ENCODE measurements around the gene MARCHF6. TPM values are rescaled to one million over a fixed set of nuclear protein-coding genes. Genes with fewer than 3 reads are reported as not detected.
"Not testable (repeated sequence)": the region's sequence is repeated elsewhere in the genome, so short reads cannot be mapped to it uniquely, and the experiment has no call there.

The MARCHF6 gene
- polyA plus RNA-seq, 1 of the 3 experiments (the other 2 are of a cell fraction), result 52.4 TPM

DNA sequence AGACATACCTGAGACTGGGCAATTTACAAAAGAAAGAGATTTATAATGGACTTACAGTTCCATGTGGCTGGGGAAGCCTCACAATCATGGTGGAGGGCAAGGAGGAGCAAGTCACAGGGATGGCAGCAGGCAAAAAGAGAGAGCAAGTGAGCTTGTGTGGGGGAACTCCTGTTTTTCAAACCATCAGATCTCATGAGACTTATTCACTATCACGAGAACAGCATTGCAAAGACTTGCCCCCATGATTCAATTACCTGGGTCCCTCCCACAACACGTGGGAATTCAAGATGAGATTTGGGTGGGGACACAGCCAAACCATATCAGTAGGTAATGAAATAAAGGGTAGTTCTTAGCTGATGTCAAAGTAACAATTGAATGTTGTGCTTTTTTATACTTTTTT lies 17.9 kb downstream of the MARCHF6 start:
- H2AFZ ChIP-seq (ENCODE audit: low read depth); H3F3A ChIP-seq (replicated peaks; ENCODE audit: insufficient read depth); DNase-seq; H3K4me2 ChIP-seq; H3K36me3 ChIP-seq (replicated peaks in 1 of 2; ENCODE audit: control insufficient read depth in 1 of 2, insufficient read depth in 2 of 2, low read length in 1 of 2); H3K27ac ChIP-seq (ENCODE audit: low read depth in 2 of 2, low read length in 1 of 2); H3K9me3 ChIP-seq; H3K9me2 ChIP-seq; H3K4me3 ChIP-seq (ENCODE audit: low read depth in 2 of 2, low read length in 1 of 2); POLR2A ChIA-PET; H3K27me3 ChIP-seq (ENCODE audit: insufficient read depth); H3K9ac ChIP-seq: not testable (repeated sequence)
- peaks cover 95% of the 10 kb centered on the region for H4K20me1 ChIP-seq (ENCODE audit: insufficient read depth)
- WGBS (ENCODE audit: low lambda C conversion rate), result 81% methylated on average over 2 of the region's 2 CpGs
- H3K4me1 ChIP-seq (ENCODE audit: control insufficient read depth in 1 of 2, insufficient read depth in 2 of 2, low read depth in 1 of 2, low read length in 1 of 2), result peaks cover 14 to 18% of the 10 kb centered on the region in 2 experiments; a peak in 3 of 4 replicates
- peaks cover 97% of the 10 kb centered on the region for H3K79me2 ChIP-seq (ENCODE audit: insufficient read depth)
- CTCF ChIA-PET, result interaction anchor here (0.9 kb wide), 1 partner anchor 14 kb away, joined by 3 read pairs; no protein-coding TSS in a partner anchor

DNA sequence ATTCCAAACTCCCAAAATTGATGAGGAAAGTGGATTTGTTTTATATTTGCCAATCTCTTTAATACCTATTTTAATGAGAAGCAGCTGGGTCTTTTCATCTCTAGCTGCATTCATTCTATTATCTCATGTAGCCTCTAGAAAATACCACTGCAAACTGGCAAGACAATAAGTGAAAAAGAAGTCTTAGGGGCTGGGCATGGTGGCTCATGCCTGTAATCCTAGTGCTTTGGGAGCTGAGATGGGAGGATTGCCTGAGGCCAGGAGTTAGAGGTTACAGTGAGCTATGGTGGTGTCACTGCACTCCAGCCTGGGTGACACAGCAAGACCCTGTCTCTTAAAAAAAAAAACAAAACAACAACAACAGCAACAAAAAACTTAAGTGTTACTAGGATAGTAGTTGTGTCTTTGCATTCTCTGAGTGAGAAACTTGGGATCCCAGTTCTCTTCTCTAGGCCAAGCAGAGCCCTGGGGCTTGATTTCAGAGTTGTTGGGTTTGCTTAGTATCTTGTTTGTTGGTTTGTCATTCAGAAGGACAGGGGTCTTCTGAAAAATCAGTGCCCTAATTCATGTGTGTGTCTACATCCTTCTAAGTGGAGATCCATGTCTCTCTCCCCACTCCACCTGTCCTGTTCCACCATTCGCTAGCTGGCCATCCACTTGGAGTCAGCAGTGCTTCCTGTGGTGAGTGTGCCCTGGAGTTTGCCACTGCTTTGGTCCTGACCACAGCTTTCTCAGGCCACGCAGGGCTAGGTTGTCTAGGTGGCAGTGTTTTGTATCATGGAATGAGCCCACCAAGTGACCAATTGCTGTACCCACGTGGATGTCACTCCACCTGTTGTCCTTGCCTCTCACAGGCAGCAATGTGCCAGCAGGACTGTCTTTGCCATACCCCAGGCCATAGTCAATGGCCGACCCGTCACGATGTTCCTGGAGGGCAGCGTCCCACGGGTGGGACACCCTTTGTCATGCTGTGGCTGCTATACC lies 19.5 kb downstream of the MARCHF6 start:
- H3K9me3 ChIP-seq, result no peaks in the 10 kb centered on the region
- no peak overlapping the region for H3K9ac ChIP-seq
- CTCF ChIA-PET, result no interaction called here
- no peak overlapping the region; a peak in 1 of 4 replicates for H3K27ac ChIP-seq (ENCODE audit: low read depth in 2 of 2, low read length in 1 of 2)
- H3K4me1 ChIP-seq (ENCODE audit: control insufficient read depth in 1 of 2, insufficient read depth in 2 of 2, low read depth in 1 of 2, low read length in 1 of 2), result peaks cover 6 to 14% of the 10 kb centered on the region in 2 experiments; a peak in 3 of 4 replicates
- POLR2A ChIA-PET, result no interaction called here
- peaks cover 95% of the 10 kb centered on the region for H4K20me1 ChIP-seq (ENCODE audit: insufficient read depth)
- H3K27me3 ChIP-seq (ENCODE audit: insufficient read depth), result no peaks in the 10 kb centered on the region
- H3K79me2 ChIP-seq (ENCODE audit: insufficient read depth), result peaks cover 97% of the 10 kb centered on the region
- peaks cover 0 to 5% of the 10 kb centered on the region in 2 experiments for H3K36me3 ChIP-seq (replicated peaks in 1 of 2; ENCODE audit: control insufficient read depth in 1 of 2, insufficient read depth in 2 of 2, low read length in 1 of 2)
- no peak overlapping the region for H2AFZ ChIP-seq (ENCODE audit: low read depth)
- 98% methylated on average over 7 of the region's 8 CpGs for WGBS (ENCODE audit: low lambda C conversion rate)
- no peak overlapping the region for H3K4me2 ChIP-seq
- H3K9me2 ChIP-seq, result no peaks in the 10 kb centered on the region
- peaks cover 7% of the 10 kb centered on the region for H3F3A ChIP-seq (replicated peaks; ENCODE audit: insufficient read depth)
- TF ChIP-seq, protein P1, sequence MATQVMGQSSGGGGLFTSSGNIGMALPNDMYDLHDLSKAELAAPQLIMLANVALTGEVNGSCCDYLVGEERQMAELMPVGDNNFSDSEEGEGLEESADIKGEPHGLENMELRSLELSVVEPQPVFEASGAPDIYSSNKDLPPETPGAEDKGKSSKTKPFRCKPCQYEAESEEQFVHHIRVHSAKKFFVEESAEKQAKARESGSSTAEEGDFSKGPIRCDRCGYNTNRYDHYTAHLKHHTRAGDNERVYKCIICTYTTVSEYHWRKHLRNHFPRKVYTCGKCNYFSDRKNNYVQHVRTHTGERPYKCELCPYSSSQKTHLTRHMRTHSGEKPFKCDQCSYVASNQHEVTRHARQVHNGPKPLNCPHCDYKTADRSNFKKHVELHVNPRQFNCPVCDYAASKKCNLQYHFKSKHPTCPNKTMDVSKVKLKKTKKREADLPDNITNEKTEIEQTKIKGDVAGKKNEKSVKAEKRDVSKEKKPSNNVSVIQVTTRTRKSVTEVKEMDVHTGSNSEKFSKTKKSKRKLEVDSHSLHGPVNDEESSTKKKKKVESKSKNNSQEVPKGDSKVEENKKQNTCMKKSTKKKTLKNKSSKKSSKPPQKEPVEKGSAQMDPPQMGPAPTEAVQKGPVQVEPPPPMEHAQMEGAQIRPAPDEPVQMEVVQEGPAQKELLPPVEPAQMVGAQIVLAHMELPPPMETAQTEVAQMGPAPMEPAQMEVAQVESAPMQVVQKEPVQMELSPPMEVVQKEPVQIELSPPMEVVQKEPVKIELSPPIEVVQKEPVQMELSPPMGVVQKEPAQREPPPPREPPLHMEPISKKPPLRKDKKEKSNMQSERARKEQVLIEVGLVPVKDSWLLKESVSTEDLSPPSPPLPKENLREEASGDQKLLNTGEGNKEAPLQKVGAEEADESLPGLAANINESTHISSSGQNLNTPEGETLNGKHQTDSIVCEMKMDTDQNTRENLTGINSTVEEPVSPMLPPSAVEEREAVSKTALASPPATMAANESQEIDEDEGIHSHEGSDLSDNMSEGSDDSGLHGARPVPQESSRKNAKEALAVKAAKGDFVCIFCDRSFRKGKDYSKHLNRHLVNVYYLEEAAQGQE (IDR thresholded peaks at IDR 0.05; ENCODE audit: low read depth, low read length), result no peak
- TF ChIP-seq RXRA (IDR thresholded peaks at IDR 0.05; ENCODE audit: borderline replicate concordance, low read depth) (no peak), CHD2 (IDR thresholded peaks at IDR 0.05; ENCODE audit: low read length, partially characterized antibody) (no peak), SMC3 (IDR thresholded peaks at IDR 0.05; ENCODE audit: low read depth, low read length) (no peak)
- TF ChIP-seq, protein P2, sequence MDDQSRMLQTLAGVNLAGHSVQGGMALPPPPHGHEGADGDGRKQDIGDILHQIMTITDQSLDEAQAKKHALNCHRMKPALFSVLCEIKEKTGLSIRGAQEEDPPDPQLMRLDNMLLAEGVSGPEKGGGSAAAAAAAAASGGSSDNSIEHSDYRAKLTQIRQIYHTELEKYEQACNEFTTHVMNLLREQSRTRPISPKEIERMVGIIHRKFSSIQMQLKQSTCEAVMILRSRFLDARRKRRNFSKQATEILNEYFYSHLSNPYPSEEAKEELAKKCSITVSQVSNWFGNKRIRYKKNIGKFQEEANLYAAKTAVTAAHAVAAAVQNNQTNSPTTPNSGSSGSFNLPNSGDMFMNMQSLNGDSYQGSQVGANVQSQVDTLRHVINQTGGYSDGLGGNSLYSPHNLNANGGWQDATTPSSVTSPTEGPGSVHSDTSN (IDR thresholded peaks at IDR 0.05), result no peak
- DNase-seq, result no peak
- no peak overlapping the region for H3K4me3 ChIP-seq (ENCODE audit: low read depth in 2 of 2, low read length in 1 of 2)

Measured in SK-N-SH (cell line).